PC-3 (cell line): ENCODE data around the gene NXPE3. TPM values are rescaled to one million over a fixed set of nuclear protein-coding genes. Genes with fewer than 3 reads are reported as not detected.

Experiments
- ATAC-seq: fragments of 200-7000 bp; cut with Tn5 transposase; 2 replicates; pipeline ENCODE4 v1.9.1; 2020; ENCODE audit warnings: mild to moderate bottlenecking, moderate library complexity
- BruUV-seq: library from RNA; stranded (reverse); fragments of 400-500 nt; replicated peaks from 2 replicates; lab custom pipeline; 2021; lab: Mats Ljungman, UMichigan
- CTCF ChIA-PET: fragments of 300-600 bp; sonication (Branson Sonifier 250); formaldehyde crosslinking; loops from one replicate; lab custom pipeline; 2022; ENCODE audit warnings: antibody characterized with exemption; lab: Charles Lee
- POLR2A ChIA-PET: fragments of 300-600 bp; sonication (Branson Sonifier 250); formaldehyde crosslinking; loops from one replicate; lab custom pipeline; 2022; ENCODE audit warnings: antibody characterized with exemption; ENCODE audit not compliant: unreplicated experiment; lab: Charles Lee
- DNase-seq: peaks from one replicate; pipeline ENCODE4 v3.0.0-alpha.2; 2015
- H2AFZ ChIP-seq: fragments of 300-600 bp; sonication (generic); 2 replicates; pipeline ENCODE4 v1.6.0; 2016; ENCODE audit warnings: antibody characterized with exemption, low read length
- H3F3A ChIP-seq: fragments of 300-600 bp; sonication (generic); one replicate; pipeline ENCODE4 v1.6.0; 2017; ENCODE audit warnings: antibody characterized with exemption, low read length, control low read depth, mild to moderate bottlenecking; ENCODE audit not compliant: unreplicated experiment
- H3K27ac ChIP-seq: fragments of 300-600 bp; sonication (generic); 2 replicates; pipeline ENCODE4 v1.5.1; 2016; ENCODE audit warnings: mild to moderate bottlenecking, low read length
- H3K27me3 ChIP-seq: fragments of 300-600 bp; sonication (generic); 2 replicates; pipeline ENCODE4 v1.6.1; 2016; ENCODE audit warnings: low read length, mixed read lengths
- H3K36me3 ChIP-seq: fragments of 300-600 bp; sonication (generic); 2 replicates; pipeline ENCODE4 v1.6.1; 2016; ENCODE audit warnings: low read depth, mixed run types, low read length, mixed read lengths
- H3K4me1 ChIP-seq: fragments of 300-600 bp; sonication (generic); 2 replicates; pipeline ENCODE4 v1.5.1; 2016; ENCODE audit warnings: low read length; ENCODE audit not compliant: insufficient read depth
- H3K4me2 ChIP-seq: fragments of 300-600 bp; sonication (generic); 2 replicates; pipeline ENCODE4 v1.6.0; 2016; ENCODE audit warnings: low read length
- H3K4me3 ChIP-seq: fragments of 300-600 bp; sonication (generic); 2 replicates; pipeline ENCODE4 v1.5.1; 2016; ENCODE audit warnings: mild to moderate bottlenecking, low read length, mixed read lengths
- H3K79me2 ChIP-seq: fragments of 300-600 bp; sonication (generic); 2 replicates; pipeline ENCODE4 v1.6.1; 2017; ENCODE audit warnings: low read length, mixed read lengths
- H3K9ac ChIP-seq: fragments of 300-600 bp; sonication (generic); 2 replicates; pipeline ENCODE4 v1.6.0; 2016; ENCODE audit warnings: mild to moderate bottlenecking, low read length
- H3K9me2 ChIP-seq: fragments of 300-600 bp; sonication (generic); replicated peaks from 2 replicates; pipeline ENCODE4 v1.6.1; 2016; ENCODE audit warnings: mixed run types, low read length, mixed read lengths
- H3K9me3 ChIP-seq: fragments of 300-600 bp; sonication (generic); 2 replicates; pipeline ENCODE4 v1.6.1; 2016; ENCODE audit warnings: low read length, mixed read lengths
- H4K20me1 ChIP-seq: fragments of 300-600 bp; sonication (generic); 2 replicates; pipeline ENCODE4 v1.6.1; 2016; ENCODE audit warnings: low read length, mixed read lengths
- EZH2 ChIP-seq: fragments of 300-600 bp; sonication (generic); IDR thresholded peaks from one replicate; pipeline ENCODE4 v1.6.1; 2017; ENCODE audit warnings: antibody characterized with exemption, mild to moderate bottlenecking, low read length; ENCODE audit not compliant: unreplicated experiment
- EZH2phosphoT487 ChIP-seq: fragments of 300-600 bp; sonication (generic); IDR thresholded peaks from 2 replicates; pipeline ENCODE4 v1.6.1; 2018; ENCODE audit warnings: mild to moderate bottlenecking, antibody characterized with exemption, low read length, borderline replicate concordance
- intact Hi-C: fragments of 100-400 bp; cut with micrococcal nuclease; formaldehyde crosslinking; loops from 2 replicates; pipeline ENCODE4 v1.9.0; 2023
- total RNA-seq: library from RNA; depleted of rRNA; stranded (reverse); fragments of >200 nt; gene quantifications from 2 replicates; pipeline ENCODE4 v1.2.3, GENCODE V29; 2014
- TF ChIP-seq, protein P1 (sequence below): fragments of 300-600 bp; sonication (generic); conservative IDR thresholded peaks from 2 replicates; pipeline ENCODE4 v1.5.1; 2017; ENCODE audit warnings: antibody characterized with exemption, low read depth, mild to moderate bottlenecking, low read length

NXPE3 gene
- total RNA-seq, 1 experiment from 2014 or later = 12.6 TPM

DNA sequence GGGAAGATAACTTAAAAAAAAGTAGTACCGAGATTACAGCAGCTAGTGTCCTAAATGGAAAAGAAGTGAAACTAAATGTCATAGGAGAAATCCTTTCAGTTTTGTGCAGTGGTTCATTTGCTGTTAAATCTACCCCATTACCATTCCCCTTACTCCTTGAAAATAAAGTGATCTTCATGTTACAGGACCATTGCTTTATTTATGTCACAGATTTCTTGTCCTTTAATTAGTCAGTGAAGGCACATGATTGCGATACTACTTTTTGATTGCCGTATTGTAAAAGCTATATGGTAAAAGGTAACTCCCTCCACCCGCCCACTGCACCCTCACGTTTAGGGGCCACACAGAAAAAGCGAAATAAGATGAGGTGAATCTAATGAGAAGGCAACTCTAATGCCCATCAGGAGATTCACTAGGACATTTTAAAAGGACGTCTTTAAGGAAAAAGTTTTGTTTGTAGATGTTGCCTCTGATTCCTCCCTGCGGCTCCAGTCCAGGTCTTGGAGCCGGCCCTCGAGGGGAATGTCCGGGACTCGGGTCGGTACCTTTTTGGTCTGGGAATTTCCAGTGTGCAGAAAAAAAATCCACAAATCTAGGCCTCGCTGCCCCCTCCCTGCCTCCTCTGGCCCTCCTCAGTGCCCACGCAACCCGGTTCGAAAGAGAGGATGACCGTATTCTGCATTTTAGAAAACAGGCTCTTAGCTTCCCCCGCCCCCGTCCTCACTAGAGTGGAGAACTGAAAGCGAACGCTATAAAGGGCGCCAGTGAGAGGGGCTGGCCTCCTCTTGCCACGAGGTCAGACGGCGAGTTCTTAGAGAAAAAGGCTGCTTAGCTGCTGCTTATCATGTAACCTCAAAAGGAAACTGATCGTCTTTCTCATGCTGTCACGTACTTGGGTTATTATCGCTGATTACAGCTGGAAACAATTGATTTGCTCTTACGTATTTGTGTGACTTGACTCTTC lies 48.5 kb downstream of the NXPE3 start:
- no peak for TF ChIP-seq EZH2
- TF ChIP-seq, protein P1, sequence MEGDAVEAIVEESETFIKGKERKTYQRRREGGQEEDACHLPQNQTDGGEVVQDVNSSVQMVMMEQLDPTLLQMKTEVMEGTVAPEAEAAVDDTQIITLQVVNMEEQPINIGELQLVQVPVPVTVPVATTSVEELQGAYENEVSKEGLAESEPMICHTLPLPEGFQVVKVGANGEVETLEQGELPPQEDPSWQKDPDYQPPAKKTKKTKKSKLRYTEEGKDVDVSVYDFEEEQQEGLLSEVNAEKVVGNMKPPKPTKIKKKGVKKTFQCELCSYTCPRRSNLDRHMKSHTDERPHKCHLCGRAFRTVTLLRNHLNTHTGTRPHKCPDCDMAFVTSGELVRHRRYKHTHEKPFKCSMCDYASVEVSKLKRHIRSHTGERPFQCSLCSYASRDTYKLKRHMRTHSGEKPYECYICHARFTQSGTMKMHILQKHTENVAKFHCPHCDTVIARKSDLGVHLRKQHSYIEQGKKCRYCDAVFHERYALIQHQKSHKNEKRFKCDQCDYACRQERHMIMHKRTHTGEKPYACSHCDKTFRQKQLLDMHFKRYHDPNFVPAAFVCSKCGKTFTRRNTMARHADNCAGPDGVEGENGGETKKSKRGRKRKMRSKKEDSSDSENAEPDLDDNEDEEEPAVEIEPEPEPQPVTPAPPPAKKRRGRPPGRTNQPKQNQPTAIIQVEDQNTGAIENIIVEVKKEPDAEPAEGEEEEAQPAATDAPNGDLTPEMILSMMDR = no peak
- TF ChIP-seq EZH2phosphoT487 = no peak
- H3K79me2 ChIP-seq = peaks cover 6% of the 10 kb centered on the region; the same call in 1 of the 2 replicates
- ATAC-seq = peak; percentile 75
- no peaks in the 10 kb centered on the region for H4K20me1 ChIP-seq
- no peaks in the 10 kb centered on the region for H3K27me3 ChIP-seq
- peak overlapping the region; percentile 76 for H3K4me3 ChIP-seq
- H3K27ac ChIP-seq = peak overlapping the region; percentile 79
- intact Hi-C loops = loop anchor here (2.0 kb wide), 1 partner anchor 21 kb away; the partner anchor contains the start of gene NFKBIZ
- no peaks in the 10 kb centered on the region for H3K9me3 ChIP-seq
- H2AFZ ChIP-seq = peak overlapping the region; percentile 90
- no peaks in the 10 kb centered on the region for H3K36me3 ChIP-seq
- peaks cover 20% of the 10 kb centered on the region for H3K4me1 ChIP-seq
- TSS peak; percentile 71 for BruUV-seq
- H3K4me2 ChIP-seq = peak overlapping the region; percentile 92
- ChIA-PET POLR2A (interaction anchor here (0.9 to 1.0 kb wide), 4 partner anchors 22 to 398 kb away, joined by 3 to 6 read pairs (median 4); partner anchors contain the start of gene NFKBIZ), CTCF (interaction anchor here (0.6 kb wide), 1 partner anchor 21 kb away, joined by 3 read pairs; no protein-coding TSS in a partner anchor)
- DNase-seq = peak; percentile 65
- H3F3A ChIP-seq = no peaks in the 10 kb centered on the region
- H3K9ac ChIP-seq = peak overlapping the region; percentile 84
- no peaks in the 10 kb centered on the region for H3K9me2 ChIP-seq

DNA sequence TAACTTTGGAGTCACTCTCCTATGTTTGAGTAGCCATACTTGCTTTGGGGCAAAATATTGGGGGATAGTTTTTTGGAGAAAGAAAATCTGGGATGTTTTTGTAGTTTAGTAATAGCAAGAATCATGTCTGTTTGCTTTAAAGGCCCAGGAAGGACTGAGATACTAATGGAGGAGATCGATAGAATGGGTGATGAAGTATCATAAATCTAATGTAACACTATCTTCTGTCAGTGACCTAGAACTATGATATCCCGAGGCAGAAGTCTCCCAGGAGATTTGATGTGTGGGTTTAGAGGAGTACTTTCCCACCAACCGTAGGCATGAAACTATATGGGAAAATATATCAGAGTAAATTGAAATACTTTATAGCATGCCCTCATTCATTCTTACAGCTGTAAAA lies 49.3 kb downstream of the NXPE3 start:
- ATAC-seq (0 out of 2 replicates have a peak, but pooled peaks have one; percentile 2), DNase-seq (no peak)
- TF ChIP-seq EZH2phosphoT487 (no peak), EZH2 (no peak)
- TF ChIP-seq, protein P1 = no peak
- no peaks in the 10 kb centered on the region for H3K9me2 ChIP-seq
- no peaks in the 10 kb centered on the region for H3K9me3 ChIP-seq
- ChIA-PET POLR2A (no interaction called here), CTCF (no interaction called here)
- BruUV-seq = no TSS peak
- H3K4me2 ChIP-seq = peak overlapping the region; percentile 92
- no peaks in the 10 kb centered on the region for H4K20me1 ChIP-seq
- H3K4me3 ChIP-seq = peak overlapping the region; percentile 76
- peaks cover 6% of the 10 kb centered on the region; the same call in 1 of the 2 replicates for H3K79me2 ChIP-seq
- peak overlapping the region; percentile 84 for H3K9ac ChIP-seq
- peak overlapping the region; percentile 79 for H3K27ac ChIP-seq
- no peaks in the 10 kb centered on the region for H3F3A ChIP-seq
- no peaks in the 10 kb centered on the region for H3K27me3 ChIP-seq
- peak overlapping the region; percentile 90 for H2AFZ ChIP-seq
- no peaks in the 10 kb centered on the region for H3K36me3 ChIP-seq
- intact Hi-C loops = no loop called here
- H3K4me1 ChIP-seq = peaks cover 20% of the 10 kb centered on the region
